ENCODE results near the gene DEPDC5.

Gene DEPDC5

DNA sequence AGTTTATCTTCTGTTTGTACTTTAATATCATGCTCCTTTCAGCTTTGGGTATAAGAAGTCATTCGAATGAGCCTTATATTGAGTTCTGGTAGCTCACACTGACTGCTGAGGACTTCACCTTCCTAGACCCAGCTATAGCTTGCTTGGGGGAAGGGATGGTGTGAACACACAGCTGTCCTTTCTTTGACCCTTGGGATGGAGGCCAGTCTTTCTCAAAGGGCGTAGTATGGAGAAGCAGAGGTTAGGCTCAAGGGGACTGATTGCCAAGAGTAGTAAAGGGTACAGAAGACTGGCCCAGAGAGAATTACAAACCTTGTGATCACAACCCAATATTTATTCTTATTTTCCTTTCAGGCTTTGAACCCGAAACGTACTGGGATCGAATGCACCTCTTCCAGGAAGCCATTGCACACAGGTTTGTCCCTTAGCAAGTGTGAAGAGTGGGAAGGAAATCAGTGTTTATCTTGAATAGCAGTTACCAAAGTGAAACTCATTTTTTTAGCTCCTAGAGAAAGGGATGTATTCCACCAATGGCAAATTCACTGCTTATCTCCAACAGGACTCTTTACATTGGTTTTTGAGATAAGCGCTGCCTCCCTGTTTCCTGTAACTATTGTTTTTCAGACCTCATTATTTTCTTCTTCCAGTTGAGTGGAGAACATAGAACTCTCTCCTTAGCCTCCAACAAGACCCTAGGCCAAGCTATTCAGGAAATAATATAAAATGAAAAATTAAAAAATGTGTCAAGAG is 147.7 kb downstream of the DEPDC5 start:
- Histone ChIP-seq H3K27ac (replicated peaks) (no peak overlapping the region), H3K4me3 (replicated peaks; ENCODE audit: insufficient read depth, low read length) (no peak overlapping the region), H3K27me3 (ENCODE audit: insufficient read depth, poor library complexity, severe bottlenecking) (no peaks in the 10 kb centered on the region)
- TF ChIP-seq, protein P1, sequence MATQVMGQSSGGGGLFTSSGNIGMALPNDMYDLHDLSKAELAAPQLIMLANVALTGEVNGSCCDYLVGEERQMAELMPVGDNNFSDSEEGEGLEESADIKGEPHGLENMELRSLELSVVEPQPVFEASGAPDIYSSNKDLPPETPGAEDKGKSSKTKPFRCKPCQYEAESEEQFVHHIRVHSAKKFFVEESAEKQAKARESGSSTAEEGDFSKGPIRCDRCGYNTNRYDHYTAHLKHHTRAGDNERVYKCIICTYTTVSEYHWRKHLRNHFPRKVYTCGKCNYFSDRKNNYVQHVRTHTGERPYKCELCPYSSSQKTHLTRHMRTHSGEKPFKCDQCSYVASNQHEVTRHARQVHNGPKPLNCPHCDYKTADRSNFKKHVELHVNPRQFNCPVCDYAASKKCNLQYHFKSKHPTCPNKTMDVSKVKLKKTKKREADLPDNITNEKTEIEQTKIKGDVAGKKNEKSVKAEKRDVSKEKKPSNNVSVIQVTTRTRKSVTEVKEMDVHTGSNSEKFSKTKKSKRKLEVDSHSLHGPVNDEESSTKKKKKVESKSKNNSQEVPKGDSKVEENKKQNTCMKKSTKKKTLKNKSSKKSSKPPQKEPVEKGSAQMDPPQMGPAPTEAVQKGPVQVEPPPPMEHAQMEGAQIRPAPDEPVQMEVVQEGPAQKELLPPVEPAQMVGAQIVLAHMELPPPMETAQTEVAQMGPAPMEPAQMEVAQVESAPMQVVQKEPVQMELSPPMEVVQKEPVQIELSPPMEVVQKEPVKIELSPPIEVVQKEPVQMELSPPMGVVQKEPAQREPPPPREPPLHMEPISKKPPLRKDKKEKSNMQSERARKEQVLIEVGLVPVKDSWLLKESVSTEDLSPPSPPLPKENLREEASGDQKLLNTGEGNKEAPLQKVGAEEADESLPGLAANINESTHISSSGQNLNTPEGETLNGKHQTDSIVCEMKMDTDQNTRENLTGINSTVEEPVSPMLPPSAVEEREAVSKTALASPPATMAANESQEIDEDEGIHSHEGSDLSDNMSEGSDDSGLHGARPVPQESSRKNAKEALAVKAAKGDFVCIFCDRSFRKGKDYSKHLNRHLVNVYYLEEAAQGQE (IDR thresholded peaks at IDR 0.05; ENCODE audit: insufficient replicate concordance, low read depth) = no peak
- TF ChIP-seq GABPA (IDR thresholded peaks at IDR 0.05; ENCODE audit: low read depth) (no peak), SPI1 (IDR thresholded peaks at IDR 0.05; ENCODE audit: borderline replicate concordance, low read depth) (no peak), POLR2AphosphoS5 (IDR thresholded peaks at IDR 0.05; ENCODE audit: low read depth) (no peak)
- TF ChIP-seq, protein P2, sequence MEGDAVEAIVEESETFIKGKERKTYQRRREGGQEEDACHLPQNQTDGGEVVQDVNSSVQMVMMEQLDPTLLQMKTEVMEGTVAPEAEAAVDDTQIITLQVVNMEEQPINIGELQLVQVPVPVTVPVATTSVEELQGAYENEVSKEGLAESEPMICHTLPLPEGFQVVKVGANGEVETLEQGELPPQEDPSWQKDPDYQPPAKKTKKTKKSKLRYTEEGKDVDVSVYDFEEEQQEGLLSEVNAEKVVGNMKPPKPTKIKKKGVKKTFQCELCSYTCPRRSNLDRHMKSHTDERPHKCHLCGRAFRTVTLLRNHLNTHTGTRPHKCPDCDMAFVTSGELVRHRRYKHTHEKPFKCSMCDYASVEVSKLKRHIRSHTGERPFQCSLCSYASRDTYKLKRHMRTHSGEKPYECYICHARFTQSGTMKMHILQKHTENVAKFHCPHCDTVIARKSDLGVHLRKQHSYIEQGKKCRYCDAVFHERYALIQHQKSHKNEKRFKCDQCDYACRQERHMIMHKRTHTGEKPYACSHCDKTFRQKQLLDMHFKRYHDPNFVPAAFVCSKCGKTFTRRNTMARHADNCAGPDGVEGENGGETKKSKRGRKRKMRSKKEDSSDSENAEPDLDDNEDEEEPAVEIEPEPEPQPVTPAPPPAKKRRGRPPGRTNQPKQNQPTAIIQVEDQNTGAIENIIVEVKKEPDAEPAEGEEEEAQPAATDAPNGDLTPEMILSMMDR (IDR thresholded peaks at IDR 0.05; ENCODE audit: insufficient read depth, low read length) = no peak
- DNase-seq (ENCODE audit: low read depth in 1 of 2, low spot score in 1 of 2) = no peak

DNA sequence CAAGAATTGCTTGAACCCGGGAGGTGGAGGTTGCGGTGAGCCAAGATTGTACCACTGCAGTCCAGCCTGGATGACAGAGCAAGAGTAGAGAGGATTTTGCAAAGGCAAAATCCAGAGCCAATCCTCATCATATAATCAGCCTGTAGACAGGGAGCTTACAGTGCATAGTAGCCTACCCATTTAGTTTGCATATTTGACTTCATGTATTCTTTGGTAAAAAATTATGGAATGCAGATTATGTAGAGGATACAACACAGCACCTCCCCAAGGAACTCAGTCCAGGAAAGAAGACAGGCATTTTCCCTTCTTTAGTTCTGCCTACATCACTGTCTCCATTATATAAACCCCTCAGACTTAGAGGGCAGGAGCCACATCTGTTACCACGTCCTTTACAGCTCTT is 150.8 kb downstream of the DEPDC5 start:
- H3K4me3 ChIP-seq (replicated peaks; ENCODE audit: insufficient read depth, low read length) = no peak overlapping the region
- no peak overlapping the region for H3K27ac ChIP-seq (replicated peaks)
- no peak for TF ChIP-seq POLR2AphosphoS5 (IDR thresholded peaks at IDR 0.05; ENCODE audit: low read depth)
- TF ChIP-seq, protein P1 (IDR thresholded peaks at IDR 0.05; ENCODE audit: insufficient replicate concordance, low read depth) = no peak
- TF ChIP-seq GABPA (IDR thresholded peaks at IDR 0.05; ENCODE audit: low read depth) = no peak
- no peak for TF ChIP-seq SPI1 (IDR thresholded peaks at IDR 0.05; ENCODE audit: borderline replicate concordance, low read depth)
- TF ChIP-seq, protein P2 (IDR thresholded peaks at IDR 0.05; ENCODE audit: insufficient read depth, low read length) = no peak
- DNase-seq (ENCODE audit: low read depth in 1 of 2, low spot score in 1 of 2) = no peak
- no peaks in the 10 kb centered on the region for H3K27me3 ChIP-seq (ENCODE audit: insufficient read depth, poor library complexity, severe bottlenecking)

DNA sequence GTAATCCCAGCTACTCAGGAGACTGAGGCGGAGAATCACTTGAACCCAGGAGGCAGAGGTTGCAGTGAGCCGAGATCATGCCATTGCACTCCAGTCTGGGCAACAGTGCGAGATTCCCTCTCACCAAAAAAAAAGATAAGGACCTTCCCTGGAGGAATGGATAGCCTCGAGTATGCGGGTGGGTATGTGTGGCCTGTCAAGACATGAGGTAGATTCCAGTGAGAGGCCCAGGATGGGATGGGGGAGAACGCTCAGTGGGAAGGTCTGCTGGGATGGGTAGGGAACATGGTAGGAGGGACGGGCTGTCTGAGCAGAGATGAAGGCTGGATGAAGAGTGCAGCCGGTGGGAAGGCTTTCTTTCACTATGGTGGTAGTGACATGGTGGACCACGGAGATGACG is 151.5 kb downstream of the DEPDC5 start:
- TF ChIP-seq, protein P2 (IDR thresholded peaks at IDR 0.05; ENCODE audit: insufficient read depth, low read length) = no peak
- no peak for TF ChIP-seq POLR2AphosphoS5 (IDR thresholded peaks at IDR 0.05; ENCODE audit: low read depth)
- TF ChIP-seq, protein P1 (IDR thresholded peaks at IDR 0.05; ENCODE audit: insufficient replicate concordance, low read depth) = no peak
- no peak for TF ChIP-seq SPI1 (IDR thresholded peaks at IDR 0.05; ENCODE audit: borderline replicate concordance, low read depth)
- no peak for TF ChIP-seq GABPA (IDR thresholded peaks at IDR 0.05; ENCODE audit: low read depth)
- DNase-seq (ENCODE audit: low read depth in 1 of 2, low spot score in 1 of 2) = no peak
- H3K27ac ChIP-seq (replicated peaks) = no peak overlapping the region
- H3K27me3 ChIP-seq (ENCODE audit: insufficient read depth, poor library complexity, severe bottlenecking) = no peaks in the 10 kb centered on the region
- H3K4me3 ChIP-seq (replicated peaks; ENCODE audit: insufficient read depth, low read length) = no peak overlapping the region
